H1 (cell line): Measurements from ENCODE around the gene PRRT4. TPM values are rescaled to one million over a fixed set of nuclear protein-coding genes. Genes with fewer than 3 reads are reported as not detected.

ENCODE experiments used
- CTCF ChIA-PET: fragments of 300-600 bp; sonication (Branson Sonifier 250); formaldehyde crosslinking; loops from one replicate; lab custom pipeline; 2021; ENCODE audit not compliant: partially characterized antibody; lab: Charles Lee
- POLR2A ChIA-PET: fragments of 300-600 bp; sonication (Branson Sonifier 250); formaldehyde crosslinking; loops from one replicate; lab custom pipeline; 2021; ENCODE audit warnings: inconsistent platforms; ENCODE audit not compliant: partially characterized antibody; lab: Charles Lee
- DNase-seq, 2 experiments: peaks; one replicate each; pipeline versions ENCODE4 v3.0.0 to v3.0.0-alpha.2; 2010 to 2022; ENCODE audit warnings: low spot score in 2 of 2, low read depth in 1 of 2, mixed read lengths in 1 of 2
- FAIRE-seq: peaks from 2 replicates; lab custom pipeline; 2011; peaks lifted over from hg19 to GRCh38; lab: Jason Lieb, UNC
- H2AFZ ChIP-seq: 2 replicates; pipeline ENCODE4 v1.8.1; 2012; ENCODE audit warnings: low read length, inconsistent platforms
- H2AK5ac ChIP-seq: 2 replicates; pipeline ENCODE4 v1.6.1; 2013; ENCODE audit warnings: low read depth, low read length
- H2BK120ac ChIP-seq: replicated peaks from 2 replicates; pipeline ENCODE3; 2013; ENCODE audit warnings: low read depth, low read length, inconsistent platforms
- H2BK12ac ChIP-seq: 2 replicates; pipeline ENCODE4 v1.6.1; 2013; ENCODE audit warnings: low read depth, low read length
- H2BK15ac ChIP-seq: 2 replicates; pipeline ENCODE4 v1.6.1; 2013; ENCODE audit warnings: low read length
- H2BK20ac ChIP-seq: 2 replicates; pipeline ENCODE4 v1.6.1; 2013; ENCODE audit warnings: low read length
- H2BK5ac ChIP-seq: 2 replicates; pipeline ENCODE4 v1.6.1; 2013; ENCODE audit warnings: low read depth, low read length
- H3K14ac ChIP-seq: 2 replicates; pipeline ENCODE4 v1.6.1; 2013; ENCODE audit warnings: inconsistent platforms; ENCODE audit not compliant: insufficient read length
- H3K18ac ChIP-seq: 2 replicates; pipeline ENCODE4 v1.6.1; 2013; ENCODE audit warnings: low read length; ENCODE audit errors: extremely low read depth
- H3K23ac ChIP-seq: 2 replicates; pipeline ENCODE4 v1.6.1; 2013; ENCODE audit warnings: inconsistent platforms; ENCODE audit not compliant: insufficient read length
- H3K23me2 ChIP-seq: 2 replicates; pipeline ENCODE4 v1.6.1; 2013; ENCODE audit warnings: low read depth, low read length
- H3K27ac ChIP-seq: 2 replicates; pipeline ENCODE4 v1.6.1; 2011; ENCODE audit warnings: low read depth, low read length, inconsistent platforms
- H3K27me3 ChIP-seq, 4 experiments: replicated peaks in 1 of 4; 1 replicate in 1 of 4; 2 replicates in 3 of 4; pipeline versions ENCODE4 v1.6.1 to v1.8.1; 2011 to 2013; ENCODE audit warnings: low read length in 3 of 4, mild to moderate bottlenecking in 3 of 4, inconsistent platforms in 2 of 4, mixed read lengths in 2 of 4, moderate library complexity in 1 of 4; ENCODE audit not compliant: control insufficient read depth in 3 of 4, insufficient read depth in 3 of 4; ENCODE audit errors: extremely low read depth in 1 of 4
- H3K36me3 ChIP-seq, 4 experiments: 2 replicates each; pipeline versions ENCODE4 v1.6.1 to v1.8.1; 2011 to 2013; ENCODE audit warnings: mild to moderate bottlenecking in 4 of 4, low read length in 3 of 4, moderate library complexity in 2 of 4, control low read depth in 1 of 4, inconsistent platforms in 1 of 4; ENCODE audit not compliant: insufficient read depth in 4 of 4, control insufficient read depth in 2 of 4
- H3K4ac ChIP-seq: replicated peaks from 2 replicates; pipeline ENCODE3; 2013; ENCODE audit warnings: low read length, low read depth, mixed read lengths, inconsistent platforms; ENCODE audit not compliant: insufficient read length
- H3K4me1 ChIP-seq, 4 experiments: replicated peaks in 1 of 4; 1 replicate in 1 of 4; 2 replicates in 3 of 4; pipeline versions ENCODE4 v1.6.1 to v1.8.1; 2011 to 2013; ENCODE audit warnings: low read length in 3 of 4, inconsistent platforms in 2 of 4, mixed read lengths in 1 of 4; ENCODE audit not compliant: insufficient read depth in 4 of 4, control insufficient read depth in 3 of 4
- H3K4me2 ChIP-seq, 2 experiments: 2 replicates each; pipeline versions ENCODE4 v1.6.1 to v1.8.1; 2011 to 2013; ENCODE audit warnings: low read depth in 2 of 2, low read length in 2 of 2, control low read depth in 1 of 2, inconsistent platforms in 1 of 2, mild to moderate bottlenecking in 1 of 2; ENCODE audit not compliant: insufficient read depth in 1 of 2
- H3K4me3 ChIP-seq, 4 experiments: fragments of 200-600, 300-600 bp in 1 of 4; sonication (generic), shearing (Covaris generic), sonication (Bioruptor Twin) in 1 of 4; 2 replicates each; pipeline versions ENCODE4 v1.5.1 to v1.8.1; 2011 to 2016; ENCODE audit warnings: low read length in 4 of 4, low read depth in 3 of 4, control low read depth in 2 of 4, inconsistent platforms in 2 of 4, mild to moderate bottlenecking in 2 of 4, mixed read lengths in 1 of 4, moderate library complexity in 1 of 4; ENCODE audit not compliant: insufficient read depth in 2 of 4; ENCODE audit errors: extremely low read depth in 1 of 4
- H3K56ac ChIP-seq: replicated peaks from 2 replicates; pipeline ENCODE3; 2013; ENCODE audit warnings: low read depth, mild to moderate bottlenecking, mixed read lengths, low read length, inconsistent platforms; ENCODE audit not compliant: insufficient read length
- H3K79me1 ChIP-seq: 2 replicates; pipeline ENCODE4 v1.6.1; 2013; ENCODE audit warnings: low read depth, low read length, control low read depth
- H3K79me2 ChIP-seq, 2 experiments: 2 replicates each; pipeline versions ENCODE4 v1.6.1 to v1.8.1; 2012 to 2013; ENCODE audit warnings: low read length in 2 of 2, mild to moderate bottlenecking in 2 of 2, inconsistent platforms in 1 of 2; ENCODE audit not compliant: insufficient read depth in 2 of 2, control insufficient read depth in 1 of 2
- H3K9ac ChIP-seq, 4 experiments: replicated peaks in 1 of 4; 1 replicate in 1 of 4; 2 replicates in 3 of 4; pipeline versions ENCODE4 v1.6.1 to v1.8.1; 2011 to 2013; ENCODE audit warnings: low read depth in 3 of 4, low read length in 3 of 4, control low read depth in 2 of 4, mild to moderate bottlenecking in 2 of 4, moderate library complexity in 2 of 4, inconsistent platforms in 1 of 4; ENCODE audit errors: extremely low read depth in 1 of 4
- H3K9me3 ChIP-seq, 2 experiments: 2 replicates each; pipeline versions ENCODE4 v1.6.1 to v1.8.1; 2012 to 2013; ENCODE audit warnings: mild to moderate bottlenecking in 2 of 2, moderate library complexity in 2 of 2, control low read depth in 1 of 2, inconsistent platforms in 1 of 2, low read depth in 1 of 2, low read length in 1 of 2, mixed read lengths in 1 of 2; ENCODE audit not compliant: insufficient read depth in 2 of 2
- H4K20me1 ChIP-seq, 2 experiments: replicated peaks in 1 of 2; 2 replicates each; pipeline versions ENCODE3 to v1.8.1; 2011 to 2013; ENCODE audit warnings: inconsistent platforms in 2 of 2, low read length in 2 of 2, mild to moderate bottlenecking in 1 of 2; ENCODE audit not compliant: insufficient read depth in 2 of 2, control insufficient read depth in 1 of 2
- H4K5ac ChIP-seq: 2 replicates; pipeline ENCODE4 v1.6.1; 2013; ENCODE audit warnings: low read length, low read depth, mixed read lengths, inconsistent platforms; ENCODE audit not compliant: insufficient read length
- H4K8ac ChIP-seq: 2 replicates; pipeline ENCODE4 v1.8.0; 2013; ENCODE audit warnings: mild to moderate bottlenecking, moderate library complexity, low read length, inconsistent platforms; ENCODE audit not compliant: insufficient read depth; ENCODE audit errors: extremely low read depth
- H4K91ac ChIP-seq: replicated peaks from 2 replicates; pipeline ENCODE3; 2013; ENCODE audit warnings: low read length, mixed read lengths, inconsistent platforms; ENCODE audit not compliant: insufficient read length
- CEBPB ChIP-seq: IDR thresholded peaks from 2 replicates; pipeline ENCODE4 v1.6.1; 2012; ENCODE audit warnings: low read depth, low read length
- CREB1 ChIP-seq: IDR thresholded peaks from 2 replicates; pipeline ENCODE4 v1.6.1; 2012; ENCODE audit warnings: inconsistent platforms
- EP300 ChIP-seq, 2 experiments: IDR thresholded peaks; 1 replicate in 1 of 2; 2 replicates in 1 of 2; pipeline ENCODE4 v1.6.1; 2011 to 2012; ENCODE audit warnings: low read depth in 2 of 2, low read length in 2 of 2, mild to moderate bottlenecking in 2 of 2, borderline replicate concordance in 1 of 2, inconsistent platforms in 1 of 2, moderate library complexity in 1 of 2
- HDAC6 ChIP-seq: IDR thresholded peaks from one replicate; pipeline ENCODE4 v1.7.1; 2012; ENCODE audit warnings: low read depth, mild to moderate bottlenecking, inconsistent platforms, low read length, moderate library complexity
- JUN ChIP-seq: IDR thresholded peaks from 2 replicates; pipeline ENCODE4 v1.6.1; 2011; ENCODE audit warnings: low read depth, mild to moderate bottlenecking, improper control_type of control experiment, low read length
- KDM1A ChIP-seq: fragments of 200-600, 300-600 bp; sonication (generic); IDR thresholded peaks from 2 replicates; pipeline ENCODE4 v1.7.1; 2016; ENCODE audit warnings: mild to moderate bottlenecking, low read length, borderline replicate concordance
- RAD21 ChIP-seq, 2 experiments: IDR thresholded peaks in 1 of 2; conservative IDR thresholded peaks in 1 of 2; 2 replicates each; pipeline ENCODE4 v1.6.1; 2011; ENCODE audit warnings: low read depth in 2 of 2, low read length in 2 of 2, improper control_type of control experiment in 1 of 2, inconsistent platforms in 1 of 2, mild to moderate bottlenecking in 1 of 2, moderate library complexity in 1 of 2
- RBBP5 ChIP-seq: IDR thresholded peaks from 2 replicates; pipeline ENCODE4 v1.7.1; 2012; ENCODE audit warnings: low read depth, mild to moderate bottlenecking, inconsistent platforms, low read length, moderate library complexity, borderline replicate concordance
- SP4 ChIP-seq: IDR thresholded peaks from 2 replicates; pipeline ENCODE4 v1.6.1; 2012; ENCODE audit warnings: low read length, inconsistent platforms
- SRF ChIP-seq: IDR thresholded peaks from 2 replicates; pipeline ENCODE4 v1.6.1; 2011; ENCODE audit warnings: mild to moderate bottlenecking, low read depth, low read length, moderate library complexity
- SUZ12 ChIP-seq: fragments of 200-600 bp; sonication (generic); IDR thresholded peaks from 2 replicates; pipeline ENCODE4 v1.6.1; 2012; ENCODE audit warnings: mild to moderate bottlenecking, inconsistent platforms, low read length, moderate library complexity, mixed read lengths
- TBP ChIP-seq: IDR thresholded peaks from 2 replicates; pipeline ENCODE4 v1.6.1; 2011; ENCODE audit warnings: low read depth, low read length, improper control_type of control experiment
- TEAD4 ChIP-seq: IDR thresholded peaks from 2 replicates; pipeline ENCODE4 v1.6.1; 2012; ENCODE audit warnings: low read depth, low read length, inconsistent platforms, mixed read lengths
- WGBS, 2 experiments: shearing (Covaris generic) in 1 of 2; methylation state at CpG; one replicate each; pipeline versions ENCODE4 v1.1.6 to v1.1.7; 2013 to 2015; ENCODE audit warnings: low lambda C conversion rate in 2 of 2, mixed read lengths in 2 of 2, inconsistent platforms in 1 of 2, low coverage in 1 of 2, missing lambda C conversion rate in 1 of 2; ENCODE audit not compliant: insufficient replicate concordance in 2 of 2, insufficient coverage in 1 of 2, insufficient read length in 1 of 2; ENCODE audit errors: extremely low coverage in 1 of 2, missing lambda C conversion rate in 1 of 2; 5-methylcytosine and 5-hydroxymethylcytosine counted together
- polyA plus RNA-seq, 7 experiments: library from polyadenylated mRNA; depleted of rRNA in 3 of 7; stranded (reverse) in 5 of 7; unstranded in 2 of 7; fragments of >200 nt in 5 of 7; fragments of 200-250 nt in 2 of 7; gene quantifications; 1 replicate in 5 of 7; 2 replicates in 1 of 7; 4 replicates in 1 of 7; pipeline versions ENCODE4 v1.2.1 to v1.2.3, GENCODE V29; 2011 to 2013; ENCODE audit warnings: missing spikeins in 2 of 7, mixed read lengths in 2 of 7
- total RNA-seq: library from RNA; stranded (reverse); fragmentation: NEBNext Ultra II Directional; extraction: Animal tissue kit (Norgen Biotek cat#: 25700); gene quantifications from 2 replicates; pipeline ENCODE4 v1.2.1, GENCODE V29; 2021

The PRRT4 gene
- total and polyA plus RNA-seq, 2 of the 8 experiments (the other 6 are each of a cell fraction or from before 2014, with no cell fraction given), result 0.34 to 1.0 TPM

DNA sequence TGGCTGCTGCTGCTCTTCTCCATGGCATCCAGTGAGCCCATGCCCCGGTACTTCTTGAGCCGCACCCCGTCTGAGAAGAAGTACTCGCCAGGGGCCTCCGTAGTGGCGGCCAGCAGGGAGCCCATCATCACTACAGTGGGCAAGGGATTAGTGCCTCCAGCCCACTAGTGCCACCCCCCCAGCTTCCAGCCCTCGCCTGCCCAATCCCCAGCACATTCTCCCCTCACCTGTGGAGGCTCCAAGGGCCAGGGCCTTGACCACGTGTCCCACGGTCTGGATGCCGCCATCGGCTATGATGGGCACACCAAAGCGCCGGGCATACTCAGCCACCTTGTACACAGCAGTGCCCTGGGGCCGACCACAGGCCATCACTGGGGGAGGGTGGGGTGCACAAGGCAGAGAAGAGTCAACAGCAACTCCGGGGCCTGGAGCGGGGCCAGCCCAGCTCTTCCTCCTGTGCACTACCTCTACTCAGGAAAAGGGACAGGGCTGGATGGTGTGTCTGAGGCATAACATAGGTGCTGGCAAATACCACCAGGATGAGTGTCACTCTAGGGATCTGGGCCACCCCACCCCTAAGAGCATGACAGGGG lies 33.5 kb upstream of the PRRT4 start:
- Histone ChIP-seq H3K23ac (no peak overlapping the region), H4K91ac (no peak overlapping the region), H3K79me2 (no peaks in the 10 kb centered on the region), H2BK15ac (no peak overlapping the region), H3K4ac (no peak overlapping the region), H2BK120ac (no peak overlapping the region), H3K79me1 (no peaks in the 10 kb centered on the region), H2BK20ac (no peak overlapping the region), H3K4me2 (no peak overlapping the region), H3K9ac (no peak overlapping the region), H3K27ac (no peak overlapping the region), H2BK12ac (no peak overlapping the region), H2AK5ac (no peak overlapping the region), H4K20me1 (no peaks in the 10 kb centered on the region), H4K8ac (peak overlapping the region; percentile 32; the same call in 1 of the 2 replicates), H3K56ac (no peak overlapping the region), H3K36me3 (peaks cover 0 to 3% (median 2%) of the 10 kb centered on the region in 4 experiments; a peak in 4 of 8 replicates), H2BK5ac (no peak overlapping the region), H3K14ac (no peak overlapping the region), H3K23me2 (no peaks in the 10 kb centered on the region), H3K4me3 (no peak overlapping the region), H3K27me3 (no peaks in the 10 kb centered on the region), H3K4me1 (peaks cover 0 to under 1% (median under 1%) of the 10 kb centered on the region in 4 experiments; a peak in 5 of 7 replicates), H4K5ac (no peak overlapping the region), H2AFZ (no peak overlapping the region), H3K18ac (no peak overlapping the region), H3K9me3 (no peaks in the 10 kb centered on the region)
- ChIA-PET POLR2A (interaction anchor here (0.6 to 3.1 kb wide), 3 partner anchors 10 to 40 kb away, joined by 3 to 8 read pairs (median 4); no protein-coding TSS in a partner anchor), CTCF (interaction anchor here (0.9 to 24.8 kb wide), 12 partner anchors 8 to 66 kb away, joined by 3 to 275 read pairs (median 6); partner anchors contain the start of gene IMPDH1)
- FAIRE-seq (no peak), DNase-seq (no peak)
- TF ChIP-seq TBP, result no peak
- no peak for TF ChIP-seq JUN
- TF ChIP-seq SRF, result no peak
- no peak for TF ChIP-seq KDM1A
- no peak for TF ChIP-seq CEBPB
- no peak for TF ChIP-seq RAD21 (IDR thresholded peaks at IDR 0.05 in 1 of 2, conservative IDR thresholded peaks at IDR 0.05 in 1 of 2; ENCODE audit: low read depth in 2 of 2, low read length in 2 of 2)
- no peak for TF ChIP-seq EP300 (IDR thresholded peaks at IDR 0.05; ENCODE audit: borderline replicate concordance in 1 of 2, low read depth in 2 of 2, low read length in 2 of 2)
- no peak for TF ChIP-seq RBBP5
- no peak for TF ChIP-seq TEAD4
- no peak for TF ChIP-seq CREB1
- TF ChIP-seq SP4, result no peak
- TF ChIP-seq HDAC6, result no peak
- no peak for TF ChIP-seq SUZ12
- WGBS, 2 experiments, result 83% methylated on average over 12 of the region's 16 CpGs; no CpG with 5 or more reads in 1 of the 2 experiments
